ENCODE data around the gene GPAT3.

Gene GPAT3

DNA sequence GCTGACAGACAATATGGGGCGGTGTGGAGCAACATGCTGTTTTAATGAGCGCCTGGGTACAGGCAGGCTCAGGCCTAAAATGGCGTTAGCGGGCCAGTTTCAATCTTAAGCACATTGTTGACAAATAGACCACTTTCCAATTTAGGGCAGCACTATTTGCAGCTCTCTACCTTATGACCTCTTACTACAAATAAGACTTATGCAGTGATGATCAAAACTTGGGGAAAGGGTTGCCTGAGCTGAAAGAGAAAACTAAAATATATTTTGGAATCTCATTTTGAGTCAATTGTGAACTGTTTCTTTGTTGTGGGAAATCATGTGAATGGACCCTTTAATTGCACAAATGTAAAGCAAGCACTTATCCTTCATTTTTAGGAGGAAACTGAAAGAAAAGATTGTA lies 25.5 kb upstream of the GPAT3 start:
- TF ChIP-seq GLIS3 (CRISPR knock-in tag; IDR thresholded peaks at IDR 0.05): no peak
- no peak for TF ChIP-seq SNAI2 (CRISPR knock-in tag; IDR thresholded peaks at IDR 0.05)
- no peak for TF ChIP-seq ZFP3 (CRISPR knock-in tag; IDR thresholded peaks at IDR 0.05)
- no peak for TF ChIP-seq ARNTL (CRISPR knock-in tag; IDR thresholded peaks at IDR 0.05; ENCODE audit: borderline replicate concordance, low read depth)
- no peak for TF ChIP-seq ZNF70 (CRISPR knock-in tag; IDR thresholded peaks at IDR 0.05)
- TF ChIP-seq, protein P1, sequence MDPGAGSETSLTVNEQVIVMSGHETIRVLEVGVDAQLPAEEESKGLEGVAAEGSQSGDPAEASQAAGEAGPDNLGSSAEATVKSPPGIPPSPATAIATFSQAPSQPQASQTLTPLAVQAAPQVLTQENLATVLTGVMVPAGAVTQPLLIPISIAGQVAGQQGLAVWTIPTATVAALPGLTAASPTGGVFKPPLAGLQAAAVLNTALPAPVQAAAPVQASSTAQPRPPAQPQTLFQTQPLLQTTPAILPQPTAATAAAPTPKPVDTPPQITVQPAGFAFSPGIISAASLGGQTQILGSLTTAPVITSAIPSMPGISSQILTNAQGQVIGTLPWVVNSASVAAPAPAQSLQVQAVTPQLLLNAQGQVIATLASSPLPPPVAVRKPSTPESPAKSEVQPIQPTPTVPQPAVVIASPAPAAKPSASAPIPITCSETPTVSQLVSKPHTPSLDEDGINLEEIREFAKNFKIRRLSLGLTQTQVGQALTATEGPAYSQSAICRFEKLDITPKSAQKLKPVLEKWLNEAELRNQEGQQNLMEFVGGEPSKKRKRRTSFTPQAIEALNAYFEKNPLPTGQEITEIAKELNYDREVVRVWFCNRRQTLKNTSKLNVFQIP (CRISPR knock-in tag; IDR thresholded peaks at IDR 0.05; ENCODE audit: borderline replicate concordance, low read depth): no peak
- TF ChIP-seq ZFP30 (CRISPR knock-in tag; IDR thresholded peaks at IDR 0.05): no peak
- TF ChIP-seq PPARA (CRISPR knock-in tag; IDR thresholded peaks at IDR 0.05; ENCODE audit: borderline replicate concordance): no peak
- TF ChIP-seq TOX (CRISPR knock-in tag; IDR thresholded peaks at IDR 0.05; ENCODE audit: borderline replicate concordance): no peak
- no peak for TF ChIP-seq TCF4 (CRISPR knock-in tag; IDR thresholded peaks at IDR 0.05; ENCODE audit: borderline replicate concordance)
- TF ChIP-seq ESRRG (CRISPR knock-in tag; IDR thresholded peaks at IDR 0.05): no peak
- TF ChIP-seq, protein P2, sequence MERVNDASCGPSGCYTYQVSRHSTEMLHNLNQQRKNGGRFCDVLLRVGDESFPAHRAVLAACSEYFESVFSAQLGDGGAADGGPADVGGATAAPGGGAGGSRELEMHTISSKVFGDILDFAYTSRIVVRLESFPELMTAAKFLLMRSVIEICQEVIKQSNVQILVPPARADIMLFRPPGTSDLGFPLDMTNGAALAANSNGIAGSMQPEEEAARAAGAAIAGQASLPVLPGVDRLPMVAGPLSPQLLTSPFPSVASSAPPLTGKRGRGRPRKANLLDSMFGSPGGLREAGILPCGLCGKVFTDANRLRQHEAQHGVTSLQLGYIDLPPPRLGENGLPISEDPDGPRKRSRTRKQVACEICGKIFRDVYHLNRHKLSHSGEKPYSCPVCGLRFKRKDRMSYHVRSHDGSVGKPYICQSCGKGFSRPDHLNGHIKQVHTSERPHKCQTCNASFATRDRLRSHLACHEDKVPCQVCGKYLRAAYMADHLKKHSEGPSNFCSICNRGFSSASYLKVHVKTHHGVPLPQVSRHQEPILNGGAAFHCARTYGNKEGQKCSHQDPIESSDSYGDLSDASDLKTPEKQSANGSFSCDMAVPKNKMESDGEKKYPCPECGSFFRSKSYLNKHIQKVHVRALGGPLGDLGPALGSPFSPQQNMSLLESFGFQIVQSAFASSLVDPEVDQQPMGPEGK (CRISPR knock-in tag; IDR thresholded peaks at IDR 0.05; ENCODE audit: borderline replicate concordance): no peak
- no peak for TF ChIP-seq ZNF565 (CRISPR knock-in tag; conservative IDR thresholded peaks at IDR 0.05; ENCODE audit: low read depth)
- TF ChIP-seq BACH2 (CRISPR knock-in tag; IDR thresholded peaks at IDR 0.05; ENCODE audit: borderline replicate concordance): no peak
- ATAC-seq: no peak

DNA sequence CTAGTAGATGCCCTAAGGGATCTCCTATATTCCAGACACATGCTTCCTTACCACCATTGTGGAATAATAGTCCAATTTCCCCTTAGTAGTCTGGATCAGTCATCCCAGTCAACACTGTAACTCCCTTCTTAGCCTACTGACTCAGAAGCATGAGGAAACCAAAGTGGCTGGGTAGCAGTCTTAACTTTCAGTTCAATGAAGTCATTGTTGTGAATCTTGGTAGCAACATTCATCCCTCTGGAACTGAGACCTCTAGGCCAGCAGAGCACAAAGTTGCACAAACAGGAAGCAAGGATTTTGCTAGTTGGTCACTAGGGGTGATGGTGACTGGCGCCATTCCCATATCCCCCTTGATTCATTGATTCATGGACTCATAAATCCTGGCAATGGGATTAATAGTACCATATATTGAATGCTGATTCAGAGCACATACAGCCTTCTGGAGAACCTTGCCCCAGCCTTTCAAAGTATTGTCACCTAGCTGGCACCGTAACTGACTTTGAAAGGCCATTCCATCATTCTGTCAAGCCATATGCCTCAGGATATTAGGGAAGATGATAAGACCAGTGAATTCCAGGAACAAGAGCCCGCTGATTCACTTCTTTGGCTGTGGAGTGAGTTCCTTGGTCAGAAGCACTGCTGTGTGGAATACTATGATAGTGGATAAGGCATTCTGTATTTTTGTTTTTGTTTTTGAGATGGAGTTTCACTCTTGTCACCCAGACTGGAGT lies 19.7 kb upstream of the GPAT3 start:
- no peak for ATAC-seq
- TF ChIP-seq, protein P2 (CRISPR knock-in tag; IDR thresholded peaks at IDR 0.05; ENCODE audit: borderline replicate concordance): no peak
- no peak for TF ChIP-seq PPARA (CRISPR knock-in tag; IDR thresholded peaks at IDR 0.05; ENCODE audit: borderline replicate concordance)
- no peak for TF ChIP-seq ZNF8 (CRISPR knock-in tag; IDR thresholded peaks at IDR 0.05)
- no peak for TF ChIP-seq BACH2 (CRISPR knock-in tag; IDR thresholded peaks at IDR 0.05; ENCODE audit: borderline replicate concordance)
- TF ChIP-seq ZFP30 (CRISPR knock-in tag; IDR thresholded peaks at IDR 0.05): no peak
- no peak for TF ChIP-seq CSDC2 (CRISPR knock-in tag; IDR thresholded peaks at IDR 0.05)
- TF ChIP-seq ZFP3 (CRISPR knock-in tag; IDR thresholded peaks at IDR 0.05): no peak
- TF ChIP-seq, protein P3, sequence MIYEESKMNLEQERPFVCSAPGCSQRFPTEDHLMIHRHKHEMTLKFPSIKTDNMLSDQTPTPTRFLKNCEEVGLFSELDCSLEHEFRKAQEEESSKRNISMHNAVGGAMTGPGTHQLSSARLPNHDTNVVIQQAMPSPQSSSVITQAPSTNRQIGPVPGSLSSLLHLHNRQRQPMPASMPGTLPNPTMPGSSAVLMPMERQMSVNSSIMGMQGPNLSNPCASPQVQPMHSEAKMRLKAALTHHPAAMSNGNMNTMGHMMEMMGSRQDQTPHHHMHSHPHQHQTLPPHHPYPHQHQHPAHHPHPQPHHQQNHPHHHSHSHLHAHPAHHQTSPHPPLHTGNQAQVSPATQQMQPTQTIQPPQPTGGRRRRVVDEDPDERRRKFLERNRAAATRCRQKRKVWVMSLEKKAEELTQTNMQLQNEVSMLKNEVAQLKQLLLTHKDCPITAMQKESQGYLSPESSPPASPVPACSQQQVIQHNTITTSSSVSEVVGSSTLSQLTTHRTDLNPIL (CRISPR knock-in tag; IDR thresholded peaks at IDR 0.05; ENCODE audit: low read depth): no peak
- TF ChIP-seq, protein P4, sequence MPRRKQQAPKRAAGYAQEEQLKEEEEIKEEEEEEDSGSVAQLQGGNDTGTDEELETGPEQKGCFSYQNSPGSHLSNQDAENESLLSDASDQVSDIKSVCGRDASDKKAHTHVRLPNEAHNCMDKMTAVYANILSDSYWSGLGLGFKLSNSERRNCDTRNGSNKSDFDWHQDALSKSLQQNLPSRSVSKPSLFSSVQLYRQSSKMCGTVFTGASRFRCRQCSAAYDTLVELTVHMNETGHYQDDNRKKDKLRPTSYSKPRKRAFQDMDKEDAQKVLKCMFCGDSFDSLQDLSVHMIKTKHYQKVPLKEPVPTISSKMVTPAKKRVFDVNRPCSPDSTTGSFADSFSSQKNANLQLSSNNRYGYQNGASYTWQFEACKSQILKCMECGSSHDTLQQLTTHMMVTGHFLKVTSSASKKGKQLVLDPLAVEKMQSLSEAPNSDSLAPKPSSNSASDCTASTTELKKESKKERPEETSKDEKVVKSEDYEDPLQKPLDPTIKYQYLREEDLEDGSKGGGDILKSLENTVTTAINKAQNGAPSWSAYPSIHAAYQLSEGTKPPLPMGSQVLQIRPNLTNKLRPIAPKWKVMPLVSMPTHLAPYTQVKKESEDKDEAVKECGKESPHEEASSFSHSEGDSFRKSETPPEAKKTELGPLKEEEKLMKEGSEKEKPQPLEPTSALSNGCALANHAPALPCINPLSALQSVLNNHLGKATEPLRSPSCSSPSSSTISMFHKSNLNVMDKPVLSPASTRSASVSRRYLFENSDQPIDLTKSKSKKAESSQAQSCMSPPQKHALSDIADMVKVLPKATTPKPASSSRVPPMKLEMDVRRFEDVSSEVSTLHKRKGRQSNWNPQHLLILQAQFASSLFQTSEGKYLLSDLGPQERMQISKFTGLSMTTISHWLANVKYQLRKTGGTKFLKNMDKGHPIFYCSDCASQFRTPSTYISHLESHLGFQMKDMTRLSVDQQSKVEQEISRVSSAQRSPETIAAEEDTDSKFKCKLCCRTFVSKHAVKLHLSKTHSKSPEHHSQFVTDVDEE (CRISPR knock-in tag; IDR thresholded peaks at IDR 0.05): no peak
- no peak for TF ChIP-seq ESRRG (CRISPR knock-in tag; IDR thresholded peaks at IDR 0.05)
- no peak for TF ChIP-seq ZNF70 (CRISPR knock-in tag; IDR thresholded peaks at IDR 0.05)
- no peak for TF ChIP-seq ZC3H10 (CRISPR knock-in tag; IDR thresholded peaks at IDR 0.05)
- TF ChIP-seq, protein P5, sequence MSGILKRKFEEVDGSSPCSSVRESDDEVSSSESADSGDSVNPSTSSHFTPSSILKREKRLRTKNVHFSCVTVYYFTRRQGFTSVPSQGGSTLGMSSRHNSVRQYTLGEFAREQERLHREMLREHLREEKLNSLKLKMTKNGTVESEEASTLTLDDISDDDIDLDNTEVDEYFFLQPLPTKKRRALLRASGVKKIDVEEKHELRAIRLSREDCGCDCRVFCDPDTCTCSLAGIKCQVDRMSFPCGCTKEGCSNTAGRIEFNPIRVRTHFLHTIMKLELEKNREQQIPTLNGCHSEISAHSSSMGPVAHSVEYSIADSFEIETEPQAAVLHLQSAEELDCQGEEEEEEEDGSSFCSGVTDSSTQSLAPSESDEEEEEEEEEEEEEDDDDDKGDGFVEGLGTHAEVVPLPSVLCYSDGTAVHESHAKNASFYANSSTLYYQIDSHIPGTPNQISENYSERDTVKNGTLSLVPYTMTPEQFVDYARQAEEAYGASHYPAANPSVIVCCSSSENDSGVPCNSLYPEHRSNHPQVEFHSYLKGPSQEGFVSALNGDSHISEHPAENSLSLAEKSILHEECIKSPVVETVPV (CRISPR knock-in tag; IDR thresholded peaks at IDR 0.05): no peak
- TF ChIP-seq TOX (CRISPR knock-in tag; IDR thresholded peaks at IDR 0.05; ENCODE audit: borderline replicate concordance): no peak
- TF ChIP-seq SNAI2 (CRISPR knock-in tag; IDR thresholded peaks at IDR 0.05): no peak
- TF ChIP-seq ARNTL (CRISPR knock-in tag; IDR thresholded peaks at IDR 0.05; ENCODE audit: borderline replicate concordance, low read depth): no peak
- TF ChIP-seq ZNF565 (CRISPR knock-in tag; conservative IDR thresholded peaks at IDR 0.05; ENCODE audit: low read depth): no peak
